GM21447 (cell line): ENCODE data around the gene KCNH4.

Experiments used
- ATAC-seq: cut with Tn5 transposase; IDR thresholded peaks from one replicate; pipeline ENCODE4 v1.9.1; 2021; ENCODE audit not compliant: unreplicated experiment

Gene KCNH4

GRCh38 chr17:42119301-42119700, 61.6 kb downstream of the KCNH4 start:
- ATAC-seq: no peak

GRCh38 chr17:42118545-42118944, 62.4 kb downstream of the KCNH4 start:
- ATAC-seq: no peak

GRCh38 chr17:42118126-42118510, 62.8 kb downstream of the KCNH4 start:
- no peak for ATAC-seq

- ATAC-seq: no peak
Measured at GRCh38 chr17:42117397-42118125, 63.4 kb downstream of the KCNH4 start.

- no peak for ATAC-seq
Measured at GRCh38 chr17:42116705-42117396, 64.1 kb downstream of the KCNH4 start.

GRCh38 chr17:42114118-42114517, 66.8 kb downstream of the KCNH4 start:
- no peak for ATAC-seq

GRCh38 chr17:42113293-42114069, 67.5 kb downstream of the KCNH4 start:
- ATAC-seq: no peak

GRCh38 chr17:42112552-42113176, 68.3 kb downstream of the KCNH4 start, which contains the start of gene DHX58:
TSS of gene DHX58 (minus strand) at chr17:42112714. CDS start at chr17:42111892, 822 bp downstream.
- peak; percentile 68 for ATAC-seq

GRCh38 chr17:42111871-42112551, 68.9 kb downstream of the KCNH4 start:
- no peak for ATAC-seq

GRCh38 chr17:42111265-42111636, 69.7 kb downstream of the KCNH4 start:
- ATAC-seq: no peak

- ATAC-seq: no peak
Measured at GRCh38 chr17:42110301-42111264, 70.4 kb downstream of the KCNH4 start.

GRCh38 chr17:42109086-42109485, 71.9 kb downstream of the KCNH4 start:
- no peak for ATAC-seq

GRCh38 chr17:42107597-42108576, 73.1 kb downstream of the KCNH4 start:
- ATAC-seq: peak; percentile 53

GRCh38 chr17:42107124-42107523, 73.8 kb downstream of the KCNH4 start:
- ATAC-seq: no peak
